OCI-LY3 (cell line): ENCODE measurements around the gene HEMK1.

Experiments
- H2AFZ ChIP-seq: fragments of 200-600, 300-600 bp; shearing (Covaris generic); 2 replicates; pipeline ENCODE4 v1.6.0; 2014; ENCODE audit warnings: antibody characterized with exemption, low read depth, low read length
- H3K27ac ChIP-seq: fragments of 200-600, 300-600 bp; sonication (generic); 2 replicates; pipeline ENCODE4 v1.5.1; 2014; ENCODE audit warnings: mild to moderate bottlenecking, low read length, moderate library complexity, mixed read lengths
- H3K27me3 ChIP-seq: fragments of 200-600, 300-600 bp; sonication (generic); 2 replicates; pipeline ENCODE4 v1.6.1; 2014; ENCODE audit warnings: low read depth, low read length, mixed read lengths
- H3K36me3 ChIP-seq: fragments of 200-600, 300-600 bp; sonication (generic); replicated peaks from 2 replicates; pipeline ENCODE3; 2014; ENCODE audit warnings: low read depth, low read length, mixed read lengths
- H3K4me1 ChIP-seq: fragments of 300-600, 200-600 bp; sonication (generic); 2 replicates; pipeline ENCODE4 v1.6.1; 2014; ENCODE audit warnings: low read length, mixed read lengths
- H3K4me2 ChIP-seq: fragments of 200-600, 300-600 bp; sonication (generic); 2 replicates; pipeline ENCODE4 v1.6.1; 2014; ENCODE audit warnings: low read length, mixed read lengths
- H3K4me3 ChIP-seq: fragments of 300-600, 200-600 bp; sonication (generic); 2 replicates; pipeline ENCODE4 v1.5.1; 2014; ENCODE audit warnings: antibody characterized with exemption, mild to moderate bottlenecking, low read length, moderate library complexity
- H3K79me2 ChIP-seq: fragments of 300-600, 200-600 bp; shearing (Covaris generic); 2 replicates; pipeline ENCODE4 v1.6.1; 2014; ENCODE audit warnings: mild to moderate bottlenecking, low read length, mixed read lengths
- H3K9ac ChIP-seq: fragments of 300-600, 200-600 bp; shearing (Covaris generic); 2 replicates; pipeline ENCODE4 v1.6.0; 2014; ENCODE audit warnings: mild to moderate bottlenecking, low read length, moderate library complexity
- H3K9me3 ChIP-seq: fragments of 200-600, 300-600 bp; shearing (Covaris generic); 2 replicates; pipeline ENCODE4 v1.6.1; 2014; ENCODE audit warnings: low read length, mixed read lengths; ENCODE audit not compliant: insufficient read depth
- H4K20me1 ChIP-seq: fragments of 200-600, 300-600 bp; sonication (generic); 2 replicates; pipeline ENCODE4 v1.6.1; 2016; ENCODE audit warnings: low read length, mixed read lengths; ENCODE audit not compliant: insufficient read depth
- CTCF ChIP-seq: fragments of 200-600, 300-600 bp; sonication (generic); IDR thresholded peaks from 2 replicates; pipeline ENCODE4 v1.5.1; 2014; ENCODE audit warnings: antibody characterized with exemption, low read length, low read depth
- EZH2phosphoT487 ChIP-seq: fragments of 200-600 bp; shearing (Covaris generic); IDR thresholded peaks from 2 replicates; pipeline ENCODE4 v1.6.1; 2018; ENCODE audit warnings: antibody characterized with exemption, mixed run types, low read depth

The HEMK1 gene

GRCh38 chr3:50549226-50549625, 20.1 kb upstream of the HEMK1 start:
- H3K27me3 ChIP-seq: peaks cover 11% of the 10 kb centered on the region; the same call in 1 of the 2 replicates
- no peak overlapping the region for H3K27ac ChIP-seq
- H3K9ac ChIP-seq: no peak overlapping the region
- no peaks in the 10 kb centered on the region for H3K79me2 ChIP-seq
- H4K20me1 ChIP-seq: no peaks in the 10 kb centered on the region
- no peak overlapping the region for H3K4me2 ChIP-seq
- H3K9me3 ChIP-seq: no peaks in the 10 kb centered on the region
- H2AFZ ChIP-seq: no peak overlapping the region
- TF ChIP-seq EZH2phosphoT487 (no peak), CTCF (no peak)
- H3K4me1 ChIP-seq: peaks cover 8% of the 10 kb centered on the region
- H3K4me3 ChIP-seq: no peak overlapping the region
- no peaks in the 10 kb centered on the region for H3K36me3 ChIP-seq

- Histone ChIP-seq H3K4me1 (peaks cover 8% of the 10 kb centered on the region), H4K20me1 (no peaks in the 10 kb centered on the region), H3K4me3 (no peak overlapping the region), H2AFZ (no peak overlapping the region), H3K36me3 (no peaks in the 10 kb centered on the region), H3K27ac (no peak overlapping the region), H3K9ac (no peak overlapping the region), H3K79me2 (no peaks in the 10 kb centered on the region), H3K4me2 (no peak overlapping the region), H3K9me3 (no peaks in the 10 kb centered on the region), H3K27me3 (peaks cover 7% of the 10 kb centered on the region; the same call in 1 of the 2 replicates)
- no peak for TF ChIP-seq EZH2phosphoT487
- TF ChIP-seq CTCF: peak; percentile 72
Measured at GRCh38 chr3:50550079-50550736, 19.1 kb upstream of the HEMK1 start.

GRCh38 chr3:50551054-50551659, 18.2 kb upstream of the HEMK1 start:
- TF ChIP-seq CTCF: no peak
- TF ChIP-seq EZH2phosphoT487: no peak
- Histone ChIP-seq H3K36me3 (no peaks in the 10 kb centered on the region), H3K27ac (no peak overlapping the region), H3K79me2 (no peaks in the 10 kb centered on the region), H2AFZ (no peak overlapping the region), H3K9me3 (no peaks in the 10 kb centered on the region), H4K20me1 (no peaks in the 10 kb centered on the region), H3K4me3 (no peak overlapping the region), H3K27me3 (peaks cover 4% of the 10 kb centered on the region; the same call in 1 of the 2 replicates), H3K9ac (no peak overlapping the region), H3K4me1 (peaks cover 8% of the 10 kb centered on the region), H3K4me2 (no peak overlapping the region)

GRCh38 chr3:50551681-50552435, 17.5 kb upstream of the HEMK1 start:
- H3K4me3 ChIP-seq: no peak overlapping the region
- H3K9me3 ChIP-seq: no peaks in the 10 kb centered on the region
- H3K4me1 ChIP-seq: peaks cover 8% of the 10 kb centered on the region
- TF ChIP-seq EZH2phosphoT487 (no peak), CTCF (no peak)
- H4K20me1 ChIP-seq: no peaks in the 10 kb centered on the region
- no peak overlapping the region for H2AFZ ChIP-seq
- peaks cover 4% of the 10 kb centered on the region; the same call in 1 of the 2 replicates for H3K27me3 ChIP-seq
- H3K9ac ChIP-seq: no peak overlapping the region
- no peaks in the 10 kb centered on the region for H3K79me2 ChIP-seq
- H3K4me2 ChIP-seq: no peak overlapping the region
- no peaks in the 10 kb centered on the region for H3K36me3 ChIP-seq
- no peak overlapping the region for H3K27ac ChIP-seq
